Testis (tissue), 3 donors: ENCODE results near the gene TMEM119. TPM values are rescaled to one million over a fixed set of nuclear protein-coding genes. Genes with fewer than 3 reads are reported as not detected.
A peak's percentile ranks its signal among the peaks of the same experiment; 100 is the strongest.

ENCODE experiments used
- DNase-seq: peaks from one replicate; pipeline ENCODE4 v3.0.0-alpha.2; 2019
- H3K27ac ChIP-seq, 2 donors: fragments of 200-600 bp; sonication (generic); one replicate each; pipeline ENCODE4 v1.5.1; 2019
- H3K27me3 ChIP-seq: fragments of 200-600 bp; sonication (generic); one replicate; pipeline ENCODE4 v1.5.1; 2019
- H3K36me3 ChIP-seq: fragments of 200-600 bp; sonication (generic); one replicate; pipeline ENCODE4 v1.5.1; 2017; ENCODE audit warnings: low read depth; ENCODE audit errors: missing control alignments
- H3K4me1 ChIP-seq: fragments of 200-600 bp; sonication (generic); one replicate; pipeline ENCODE4 v1.5.1; 2019
- H3K4me3 ChIP-seq, 2 donors: fragments of 200-600 bp; sonication (generic); one replicate each; pipeline ENCODE4 v1.5.1; 2017 to 2019
- H3K9me3 ChIP-seq: fragments of 200-600 bp; sonication (generic); one replicate; pipeline ENCODE4 v1.5.1; 2017
- POLR2A ChIP-seq: fragments of 450-650 bp; IDR thresholded peaks from one replicate; pipeline ENCODE4 v1.6.1; 2017; ENCODE audit warnings: antibody characterized with exemption, mild to moderate bottlenecking, moderate library complexity
- WGBS, 2 donors: methylation state at CpG; one replicate each; pipeline ENCODE4 v1.1.5; 2018; 5-methylcytosine and 5-hydroxymethylcytosine counted together
- intact Hi-C: fragments of 100-400 bp; cut with DNase I; formaldehyde crosslinking; loops from one replicate; pipeline ENCODE4 v1.15.1; 2023; ENCODE audit warnings: low total_unique reads
- polyA plus RNA-seq: library from polyadenylated mRNA; stranded (reverse); fragments of 350-450 nt; fragmentation: Illumina TruSeq; extraction: RNeasy Lipid Tissue Mini Kit (QIAGEN cat#74804); gene quantifications from one replicate; pipeline ENCODE4 v1.2.3, GENCODE V29; 2014; ENCODE audit warnings: low read depth, low replicate concordance; ENCODE audit not compliant: insufficient read depth
- total RNA-seq, 2 donors: library from RNA; depleted of rRNA; stranded (reverse); fragments of >200 nt; gene quantifications; one replicate each; pipeline ENCODE4 v1.2.3, GENCODE V29; 2016
- TF ChIP-seq, protein P1 (sequence below), 3 experiments: fragments of 450-650 bp in 2 of 3; fragments of 200-600 bp in 1 of 3; sonication (generic) in 1 of 3; IDR thresholded peaks; one replicate each; pipeline ENCODE4 v1.5.1; 2016 to 2019; ENCODE audit warnings: antibody characterized with exemption in 3 of 3, mild to moderate bottlenecking in 2 of 3, moderate library complexity in 1 of 3

The TMEM119 gene
- total and polyA plus RNA-seq, 3 donors from 2014 or later, result 5.3 to 17.1 (median 9.6) TPM

DNA sequence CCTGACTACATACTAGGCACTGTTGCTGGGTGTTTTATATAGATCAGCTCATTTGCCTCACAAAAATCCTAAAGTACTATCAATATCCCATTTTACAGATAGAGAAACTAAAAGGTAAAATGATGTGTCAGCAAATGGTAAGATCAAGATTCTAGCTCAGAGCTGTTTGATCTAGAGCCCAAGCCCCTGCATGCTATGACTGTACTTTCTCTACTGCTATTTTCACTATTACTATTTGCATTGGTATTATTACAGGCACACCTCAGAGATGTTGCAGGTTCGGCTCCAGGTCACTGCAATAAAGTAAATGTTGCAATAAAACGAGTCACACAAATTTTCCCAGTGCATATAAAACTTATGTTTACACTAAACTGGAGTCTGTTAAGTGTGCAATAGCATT lies 24.6 kb downstream of the TMEM119 start:
- TF ChIP-seq, protein P1, sequence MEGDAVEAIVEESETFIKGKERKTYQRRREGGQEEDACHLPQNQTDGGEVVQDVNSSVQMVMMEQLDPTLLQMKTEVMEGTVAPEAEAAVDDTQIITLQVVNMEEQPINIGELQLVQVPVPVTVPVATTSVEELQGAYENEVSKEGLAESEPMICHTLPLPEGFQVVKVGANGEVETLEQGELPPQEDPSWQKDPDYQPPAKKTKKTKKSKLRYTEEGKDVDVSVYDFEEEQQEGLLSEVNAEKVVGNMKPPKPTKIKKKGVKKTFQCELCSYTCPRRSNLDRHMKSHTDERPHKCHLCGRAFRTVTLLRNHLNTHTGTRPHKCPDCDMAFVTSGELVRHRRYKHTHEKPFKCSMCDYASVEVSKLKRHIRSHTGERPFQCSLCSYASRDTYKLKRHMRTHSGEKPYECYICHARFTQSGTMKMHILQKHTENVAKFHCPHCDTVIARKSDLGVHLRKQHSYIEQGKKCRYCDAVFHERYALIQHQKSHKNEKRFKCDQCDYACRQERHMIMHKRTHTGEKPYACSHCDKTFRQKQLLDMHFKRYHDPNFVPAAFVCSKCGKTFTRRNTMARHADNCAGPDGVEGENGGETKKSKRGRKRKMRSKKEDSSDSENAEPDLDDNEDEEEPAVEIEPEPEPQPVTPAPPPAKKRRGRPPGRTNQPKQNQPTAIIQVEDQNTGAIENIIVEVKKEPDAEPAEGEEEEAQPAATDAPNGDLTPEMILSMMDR (IDR thresholded peaks at IDR 0.05), result no peak
- no peak for TF ChIP-seq POLR2A

DNA sequence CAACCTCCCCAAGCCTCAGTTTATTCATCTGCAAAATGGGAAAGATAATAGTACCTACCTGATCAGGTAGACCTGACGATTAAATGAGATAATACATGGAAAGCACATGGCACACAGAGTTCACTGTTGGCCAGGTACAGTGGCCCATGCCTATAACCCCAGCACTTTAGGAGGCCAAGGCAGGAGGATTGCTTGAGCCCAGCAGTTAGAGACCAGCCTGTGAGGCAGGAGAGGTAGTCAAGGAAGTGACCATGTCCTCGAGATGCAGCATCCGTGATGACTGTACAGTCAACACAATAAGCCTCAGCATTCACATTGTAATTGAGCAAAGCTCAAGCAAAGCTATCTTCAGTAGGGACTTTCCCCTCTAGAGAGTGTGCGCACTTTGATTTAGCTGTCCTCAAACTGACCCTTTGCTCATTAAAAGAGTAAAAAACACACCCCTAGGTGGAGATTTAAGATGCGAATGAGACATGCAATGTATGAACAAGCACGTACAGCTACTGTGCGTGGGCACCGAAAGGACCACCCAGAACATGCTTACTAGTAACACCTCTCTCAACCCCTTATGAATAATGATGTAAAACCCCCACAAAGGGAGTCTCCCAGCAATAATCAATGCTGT lies 25.6 kb downstream of the TMEM119 start:
- no peaks in the 10 kb centered on the region for H3K27me3 ChIP-seq
- peak; percentile 2 for DNase-seq
- intact Hi-C loops, result loop anchor here (5.0 kb wide), 1 partner anchor 45 kb away; no protein-coding TSS in a partner anchor
- no peaks in the 10 kb centered on the region for H3K9me3 ChIP-seq
- 69 to 81% methylated on average over 8 of the region's 8 CpGs for WGBS, 2 donors
- no peak overlapping the region for H3K4me3 ChIP-seq
- no peak for TF ChIP-seq POLR2A
- TF ChIP-seq, protein P1 (IDR thresholded peaks at IDR 0.05), result no peak
- H3K36me3 ChIP-seq, result no peaks in the 10 kb centered on the region
- peaks cover 13% of the 10 kb centered on the region for H3K4me1 ChIP-seq
- no peak overlapping the region for H3K27ac ChIP-seq

More for the DNA sequence above, 24.6 kb downstream of the TMEM119 start:
- no peak overlapping the region for H3K4me3 ChIP-seq
- no peaks in the 10 kb centered on the region for H3K27me3 ChIP-seq
- H3K36me3 ChIP-seq, result no peaks in the 10 kb centered on the region
- no peak overlapping the region for H3K27ac ChIP-seq
- intact Hi-C loops, result loop anchor here (5.0 kb wide), 1 partner anchor 44 kb away; no protein-coding TSS in a partner anchor
- peak; percentile 7 for DNase-seq
- H3K4me1 ChIP-seq, result peaks cover 6% of the 10 kb centered on the region
- no peaks in the 10 kb centered on the region for H3K9me3 ChIP-seq
- WGBS, 2 donors, result 69 to 80% methylated on average over 2 of the region's 2 CpGs

DNA sequence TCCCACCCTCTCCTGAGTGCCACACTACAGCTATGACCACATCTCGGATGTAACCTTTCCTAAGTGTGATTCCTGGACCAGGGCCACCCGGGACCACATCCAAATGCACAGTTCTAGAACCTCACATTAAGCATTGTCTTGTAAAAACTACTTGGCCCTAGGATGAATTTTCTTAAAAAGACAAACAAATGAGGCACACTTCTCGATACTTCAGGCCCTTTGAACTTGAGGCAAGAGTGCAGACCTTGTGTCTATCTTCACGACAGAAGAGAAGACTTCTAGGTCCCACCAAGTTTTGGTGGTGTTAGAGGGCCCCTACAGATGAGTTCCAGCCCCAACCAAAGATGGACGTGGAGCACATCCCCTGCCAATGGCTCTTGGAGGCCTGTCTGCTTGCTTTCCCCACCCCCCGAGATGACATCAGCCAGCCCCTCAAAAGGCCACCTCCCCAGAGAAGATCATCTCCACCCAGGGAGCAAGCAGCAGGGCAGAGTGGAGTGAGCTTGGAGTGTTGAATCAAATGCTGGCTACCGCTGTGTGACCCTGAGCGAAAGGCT lies 26.2 kb downstream of the TMEM119 start:
- Histone ChIP-seq H3K36me3 (no peaks in the 10 kb centered on the region), H3K4me3 (no peak overlapping the region), H3K27ac (no peak overlapping the region), H3K9me3 (no peaks in the 10 kb centered on the region), H3K4me1 (peaks cover 13% of the 10 kb centered on the region), H3K27me3 (no peaks in the 10 kb centered on the region)
- intact Hi-C loops, result loop anchor here (5.0 kb wide), 1 partner anchor 46 kb away; no protein-coding TSS in a partner anchor
- TF ChIP-seq, protein P1 (IDR thresholded peaks at IDR 0.05), result no peak
- no peak for TF ChIP-seq POLR2A
- DNase-seq, result peak; percentile 2
- WGBS, 2 donors, result 82 to 86% methylated on average over 7 to 8 of the region's 8 CpGs

DNA sequence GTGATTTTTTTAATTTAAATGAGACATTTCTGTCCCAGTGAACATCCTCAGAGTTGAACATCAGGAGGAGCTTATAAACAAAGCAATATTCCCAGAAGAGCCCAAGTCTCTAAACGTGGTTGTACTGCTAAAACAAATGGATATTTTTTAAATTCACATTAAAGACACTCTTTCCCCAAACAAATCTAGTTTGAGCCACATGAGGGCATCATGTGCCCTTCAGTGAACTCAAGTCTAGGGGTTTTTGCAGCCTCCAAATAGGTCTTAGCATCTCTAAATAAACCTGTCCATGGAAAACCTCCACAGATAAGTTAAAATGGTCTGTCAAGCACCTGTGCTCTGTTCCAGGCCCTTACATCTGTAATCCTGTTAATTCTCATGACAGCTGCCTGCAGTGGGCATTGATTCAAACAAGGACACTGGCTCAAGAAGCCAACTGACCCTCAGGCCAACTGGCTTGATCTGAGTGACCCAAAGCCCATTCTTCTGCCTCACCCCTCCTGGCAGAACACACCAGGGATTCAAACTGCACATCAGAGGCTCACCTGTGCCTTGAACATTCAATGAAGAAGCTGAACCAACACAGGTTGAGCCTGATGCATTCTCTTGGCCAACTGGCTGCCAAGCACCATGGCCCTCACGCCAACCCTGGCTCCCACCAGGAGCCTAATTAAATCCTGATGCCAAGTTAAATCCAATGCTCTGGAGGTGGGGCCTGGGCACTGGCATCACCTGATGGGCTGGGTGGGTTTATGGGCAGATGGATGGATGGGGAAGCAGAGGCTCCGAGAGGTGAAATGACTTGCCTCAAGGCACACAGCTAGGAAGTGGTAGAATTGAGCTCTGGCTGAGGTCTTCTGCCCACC lies 26.9 kb downstream of the TMEM119 start:
- WGBS, 2 donors, result 67% methylated on average over 2 to 3 of the region's 3 CpGs
- H3K27me3 ChIP-seq, result no peaks in the 10 kb centered on the region
- peaks cover 18% of the 10 kb centered on the region for H3K4me1 ChIP-seq
- no peaks in the 10 kb centered on the region for H3K9me3 ChIP-seq
- H3K27ac ChIP-seq, result no peak overlapping the region
- H3K36me3 ChIP-seq, result no peaks in the 10 kb centered on the region
- intact Hi-C loops, result loop anchor here (5.0 kb wide), 1 partner anchor 46 kb away; no protein-coding TSS in a partner anchor
- TF ChIP-seq, protein P1 (IDR thresholded peaks at IDR 0.05), result peak in 2 of 3 experiments; percentile 23 to 28
- TF ChIP-seq POLR2A, result no peak
- peak; percentile 12 for DNase-seq
- H3K4me3 ChIP-seq, result no peak overlapping the region
